Esophagus squamous epithelium (tissue), 4 donors: ENCODE results near the gene PPP3CA.

ENCODE experiments used
- POLR2A ChIP-seq, 4 donors: fragments of 450-650 bp; IDR thresholded peaks; one replicate each; pipeline ENCODE4 v1.6.1; 2017; ENCODE audit warnings: antibody characterized with exemption in 4 of 4, mild to moderate bottlenecking in 4 of 4, moderate library complexity in 3 of 4
- TF ChIP-seq, protein P1 (sequence below), 6 experiments: fragments of 450-650 bp in 4 of 6; fragments of 200-600 bp in 2 of 6; sonication (generic) in 2 of 6; IDR thresholded peaks; one replicate each; pipeline ENCODE4 v1.5.1; 2016 to 2019; ENCODE audit warnings: antibody characterized with exemption in 6 of 6, mild to moderate bottlenecking in 4 of 6, moderate library complexity in 4 of 6

- TF ChIP-seq, protein P1, sequence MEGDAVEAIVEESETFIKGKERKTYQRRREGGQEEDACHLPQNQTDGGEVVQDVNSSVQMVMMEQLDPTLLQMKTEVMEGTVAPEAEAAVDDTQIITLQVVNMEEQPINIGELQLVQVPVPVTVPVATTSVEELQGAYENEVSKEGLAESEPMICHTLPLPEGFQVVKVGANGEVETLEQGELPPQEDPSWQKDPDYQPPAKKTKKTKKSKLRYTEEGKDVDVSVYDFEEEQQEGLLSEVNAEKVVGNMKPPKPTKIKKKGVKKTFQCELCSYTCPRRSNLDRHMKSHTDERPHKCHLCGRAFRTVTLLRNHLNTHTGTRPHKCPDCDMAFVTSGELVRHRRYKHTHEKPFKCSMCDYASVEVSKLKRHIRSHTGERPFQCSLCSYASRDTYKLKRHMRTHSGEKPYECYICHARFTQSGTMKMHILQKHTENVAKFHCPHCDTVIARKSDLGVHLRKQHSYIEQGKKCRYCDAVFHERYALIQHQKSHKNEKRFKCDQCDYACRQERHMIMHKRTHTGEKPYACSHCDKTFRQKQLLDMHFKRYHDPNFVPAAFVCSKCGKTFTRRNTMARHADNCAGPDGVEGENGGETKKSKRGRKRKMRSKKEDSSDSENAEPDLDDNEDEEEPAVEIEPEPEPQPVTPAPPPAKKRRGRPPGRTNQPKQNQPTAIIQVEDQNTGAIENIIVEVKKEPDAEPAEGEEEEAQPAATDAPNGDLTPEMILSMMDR (IDR thresholded peaks at IDR 0.05): no peak
- TF ChIP-seq POLR2A (IDR thresholded peaks at IDR 0.05): no peak
Measured at GRCh38 chr4:101008503-101008902, 338.8 kb downstream of the PPP3CA start.
